Ovary (tissue), 9 donors: ENCODE measurements around the gene C1orf122. TPM values are rescaled to one million over a fixed set of nuclear protein-coding genes. Genes with fewer than 3 reads are reported as not detected.

Source experiments
- DNase-seq, 5 donors: peaks; one replicate each; pipeline ENCODE4 v3.0.0-alpha.2; 2019 to 2020
- H3K27ac ChIP-seq, 2 donors: fragments of 200-600 bp; one replicate each; pipeline versions ENCODE4 v1.5.1 to v1.8.0; 2019 to 2022
- H3K27me3 ChIP-seq: fragments of 200-600 bp; one replicate; pipeline ENCODE4 v1.8.0; 2022
- H3K36me3 ChIP-seq: fragments of 200-600 bp; sonication (generic); one replicate; pipeline ENCODE4 v1.5.1; 2019
- H3K4me1 ChIP-seq: one replicate; pipeline ENCODE4 v1.8.1; 2013; ENCODE audit warnings: mild to moderate bottlenecking, moderate library complexity; ENCODE audit not compliant: insufficient read depth
- H3K4me3 ChIP-seq: fragments of 200-600 bp; sonication (generic); one replicate; pipeline ENCODE4 v1.5.1; 2017
- H3K9me3 ChIP-seq, 2 donors: fragments of 200-600 bp in 1 of 2; sonication (generic) in 1 of 2; one replicate each; pipeline versions ENCODE4 v1.5.1 to v1.8.1; 2013 to 2019; ENCODE audit warnings: mild to moderate bottlenecking in 1 of 2, moderate library complexity in 1 of 2
- CTCF ChIP-seq, 3 donors: fragments of 450-650 bp in 2 of 3; fragments of 200-600 bp in 1 of 3; IDR thresholded peaks; one replicate each; pipeline versions ENCODE4 v1.5.1 to v1.8.0; 2016 to 2022; ENCODE audit warnings: antibody characterized with exemption in 3 of 3, mild to moderate bottlenecking in 1 of 3
- EP300 ChIP-seq: sonication (generic); formaldehyde crosslinking; IDR thresholded peaks from one replicate; pipeline ENCODE4 v1.6.1; 2017; ENCODE audit warnings: antibody characterized with exemption
- POLR2A ChIP-seq: fragments of 450-650 bp; IDR thresholded peaks from one replicate; pipeline ENCODE4 v1.6.1; 2017; ENCODE audit warnings: antibody characterized with exemption, mild to moderate bottlenecking, moderate library complexity
- WGBS, 3 donors: extraction: QIAGEN DNeasy Blood & Tissue Kit in 1 of 3; methylation state at CpG; one replicate each; pipeline versions ENCODE4 v1.1.5 to v1.1.7; 2013 to 2017; 5-methylcytosine and 5-hydroxymethylcytosine counted together
- intact Hi-C, 4 donors: fragments of 100-400 bp; cut with DNase I; formaldehyde crosslinking; loops; one replicate each; pipeline versions ENCODE4 v1.11.0 to v1.15.1; 2022 to 2023
- polyA plus RNA-seq, 2 donors: library from polyadenylated mRNA; stranded (reverse); fragments of 200-250 nt in 1 of 2; fragments of 350-450 nt in 1 of 2; fragmentation: Illumina TruSeq in 1 of 2; extraction: RNeasy Lipid Tissue Mini Kit (QIAGEN cat#74804) in 1 of 2; gene quantifications; one replicate each; pipeline ENCODE4 v1.2.3, GENCODE V29; 2013 to 2014
- total RNA-seq, 7 donors: library from RNA; depleted of rRNA in 2 of 7; stranded (reverse); fragments of >200 nt in 2 of 7; fragmentation: NEBNext Ultra II Directional in 3 of 7; extraction: Animal tissue kit (Norgen Biotek cat#: 25700) in 3 of 7; gene quantifications; one replicate each; pipeline versions ENCODE4 v1.1.0 to v1.2.4, GENCODE V29; 2016 to 2023
- donor health status: DM: no; HTN: no; CAD: no; lungs with moderate emphysema.
- donor health status: DM: no; HTN: no; CAD: no.
- donor health status: Bipolar disorder and iron deficiency.
- donor health status: DM: yes; HTN: yes; CAD: no.
- donor health status: DM: no; HTN: no; CAD: no.
- donor health status: DM: yes; HTN: yes; CAD: no.

C1orf122 gene
- total and polyA plus RNA-seq, 9 donors, result 10.3 to 56.2 (median 31.9) TPM

GRCh38 chr1:37797750-37798345, 9.7 kb upstream of the C1orf122 start:
- no peak for TF ChIP-seq POLR2A
- no peak for TF ChIP-seq CTCF (IDR thresholded peaks at IDR 0.05)
- no peak for TF ChIP-seq EP300
- H3K9me3 ChIP-seq, result no peaks in the 10 kb centered on the region
- intact Hi-C loops, result no loop called here
- no peak overlapping the region for H3K4me3 ChIP-seq
- DNase-seq, result no peak
- WGBS, 3 donors, result 79 to 91% (median 79%) methylated on average over 3 of the region's 3 CpGs
- H3K4me1 ChIP-seq, result peaks cover 5% of the 10 kb centered on the region
- H3K27ac ChIP-seq, result no peak overlapping the region
- H3K36me3 ChIP-seq, result no peaks in the 10 kb centered on the region
- no peaks in the 10 kb centered on the region for H3K27me3 ChIP-seq

- TF ChIP-seq EP300 (no peak), POLR2A (no peak), CTCF (IDR thresholded peaks at IDR 0.05) (no peak)
- DNase-seq, result no peak
- Histone ChIP-seq H3K27me3 (no peaks in the 10 kb centered on the region), H3K27ac (no peak overlapping the region), H3K9me3 (no peaks in the 10 kb centered on the region), H3K4me1 (peaks cover 6% of the 10 kb centered on the region), H3K4me3 (no peak overlapping the region), H3K36me3 (no peaks in the 10 kb centered on the region)
- 89 to 92% (median 90%) methylated on average over 1 of the region's 1 CpG for WGBS, 3 donors
- intact Hi-C loops, result no loop called here
Observed at GRCh38 chr1:37802439-37802838, 5.2 kb upstream of the C1orf122 start.

GRCh38 chr1:37807220-37807554, 403 bp upstream of the C1orf122 start:
- Histone ChIP-seq H3K27ac (peak overlapping the region in 1 of 2 donors; percentile 89), H3K4me1 (peaks cover 10% of the 10 kb centered on the region), H3K9me3 (no peaks in the 10 kb centered on the region), H3K27me3 (no peaks in the 10 kb centered on the region), H3K4me3 (peak overlapping the region; percentile 63), H3K36me3 (no peaks in the 10 kb centered on the region)
- 4 to 5% (median 4%) methylated on average over 9 of the region's 9 CpGs for WGBS, 3 donors
- DNase-seq, result peak in 3 of 5 donors; percentile 30 to 47 (median 34)
- intact Hi-C loops, result loop anchor here in 1 of 4 donors (5.0 kb wide), 2 partner anchors 55 to 260 kb away; no protein-coding TSS in a partner anchor
- TF ChIP-seq POLR2A (no peak), CTCF (IDR thresholded peaks at IDR 0.05) (no peak), EP300 (no peak)

GRCh38 chr1:37808369-37809319, 1.1 kb downstream of the C1orf122 start:
- no peaks in the 10 kb centered on the region for H3K27me3 ChIP-seq
- TF ChIP-seq EP300 (no peak), CTCF (IDR thresholded peaks at IDR 0.05) (no peak), POLR2A (no peak)
- H3K4me3 ChIP-seq, result peak overlapping the region; percentile 63
- peaks cover 10% of the 10 kb centered on the region for H3K4me1 ChIP-seq
- peak overlapping the region; percentile 89 to 90 for H3K27ac ChIP-seq
- H3K9me3 ChIP-seq, result no peaks in the 10 kb centered on the region
- DNase-seq, result peak; percentile 58 to 75 (median 68)
- intact Hi-C loops, result loop anchor here in 1 of 4 donors (5.0 kb wide), 2 partner anchors 54 to 261 kb away; no protein-coding TSS in a partner anchor
- 1% methylated on average over 49 to 54 of the region's 54 CpGs for WGBS, 3 donors
- no peaks in the 10 kb centered on the region for H3K36me3 ChIP-seq
